GM12878 (cell line): ENCODE measurements around the gene SFXN5. TPM values are rescaled to one million over a fixed set of nuclear protein-coding genes. Genes with fewer than 3 reads are reported as not detected.

Experiments
- ATAC-seq: fragments of 200-7000 bp; cut with Tn5 transposase; 3 replicates; pipeline ENCODE4 v1.9.1; 2020; ENCODE audit warnings: mild to moderate bottlenecking, moderate library complexity
- BruUV-seq: library from RNA; stranded (reverse); fragments of 400-500 nt; replicated peaks from 2 replicates; lab custom pipeline; 2021; lab: Mats Ljungman, UMichigan
- CTCF ChIA-PET: fragments of 300-600 bp; sonication (Branson Sonifier 250); formaldehyde crosslinking; extraction: SDS; loops from one replicate; lab custom pipeline; 2021; ENCODE audit warnings: inconsistent platforms; lab: Yijun Ruan, JAX
- POLR2A ChIA-PET: fragments of 350-600 bp; formaldehyde crosslinking; extraction: SDS; loops from one replicate; lab custom pipeline; 2021; ENCODE audit warnings: inconsistent platforms; lab: Charles Lee
- RAD21 ChIA-PET: fragments of 300-600 bp; sonication (Branson Sonifier 250); formaldehyde crosslinking; loops from one replicate; lab custom pipeline; 2023; ENCODE audit warnings: antibody characterized with exemption; ENCODE audit not compliant: unreplicated experiment; lab: Charles Lee
- SMC1A ChIA-PET: fragments of 300-600 bp; sonication (Branson Sonifier 250); formaldehyde crosslinking; loops from one replicate; lab custom pipeline; 2023; ENCODE audit not compliant: unreplicated experiment, uncharacterized antibody; lab: Charles Lee
- DNase-seq: peaks from one replicate; pipeline ENCODE4 v3.0.0-alpha.2; 2011; ENCODE audit warnings: low read depth, low spot score
- FAIRE-seq: peaks from 3 replicates; lab custom pipeline; 2011; peaks lifted over from hg19 to GRCh38; lab: Jason Lieb, UNC
- H2AFZ ChIP-seq: 2 replicates; pipeline ENCODE4 v1.6.0; 2011; ENCODE audit warnings: low read depth, low read length, control low read depth; ENCODE audit not compliant: control insufficient read depth
- H3K27ac ChIP-seq: 2 replicates; pipeline ENCODE4 v1.5.1; 2011; ENCODE audit warnings: control low read depth; ENCODE audit not compliant: control insufficient read depth, insufficient read depth
- H3K27me3 ChIP-seq, 2 experiments: replicated peaks in 1 of 2; 2 replicates each; pipeline versions ENCODE4 v1.6.0 to v1.6.1; 2011; ENCODE audit warnings: low read length in 1 of 2; ENCODE audit not compliant: control insufficient read depth in 2 of 2, insufficient read depth in 2 of 2
- H3K36me3 ChIP-seq, 2 experiments: 2 replicates each; pipeline ENCODE4 v1.5.1; 2011; ENCODE audit warnings: low read length in 1 of 2; ENCODE audit not compliant: control insufficient read depth in 2 of 2, insufficient read depth in 2 of 2
- H3K4me1 ChIP-seq: 2 replicates; pipeline ENCODE4 v1.6.1; 2011; ENCODE audit warnings: mild to moderate bottlenecking, low read length, moderate library complexity, mixed read lengths; ENCODE audit not compliant: control insufficient read depth, insufficient read depth
- H3K4me2 ChIP-seq: 2 replicates; pipeline ENCODE4 v1.6.0; 2011; ENCODE audit warnings: control low read depth; ENCODE audit not compliant: control insufficient read depth, insufficient read depth
- H3K4me3 ChIP-seq: fragments of 200-600 bp; sonication (generic); 2 replicates; pipeline ENCODE4 v1.5.1; 2016
- H3K79me2 ChIP-seq: 2 replicates; pipeline ENCODE4 v1.6.0; 2011; ENCODE audit warnings: low read length; ENCODE audit not compliant: control insufficient read depth, insufficient read depth
- H3K9ac ChIP-seq: 2 replicates; pipeline ENCODE4 v1.8.0; 2011; ENCODE audit warnings: low read length, control low read depth, mixed read lengths; ENCODE audit not compliant: control insufficient read depth, insufficient read depth
- H3K9me3 ChIP-seq: replicated peaks from 3 replicates; pipeline ENCODE4 v1.5.1; 2011; ENCODE audit warnings: mild to moderate bottlenecking, low read length; ENCODE audit not compliant: control insufficient read depth, insufficient read depth
- H4K20me1 ChIP-seq: 2 replicates; pipeline ENCODE4 v1.6.0; 2011; ENCODE audit not compliant: control insufficient read depth, insufficient read depth
- BMI1 ChIP-seq: fragments of 450-650 bp; IDR thresholded peaks from 2 replicates; pipeline ENCODE4 v1.6.1; 2016; ENCODE audit warnings: mild to moderate bottlenecking, moderate library complexity, borderline replicate concordance
- CEBPB ChIP-seq, 2 experiments: fragments of 150-350 bp in 1 of 2; IDR thresholded peaks; 2 replicates each; pipeline ENCODE4 v1.6.1; 2012 to 2014; ENCODE audit warnings: low read depth in 2 of 2, low read length in 2 of 2, borderline replicate concordance in 1 of 2, inconsistent platforms in 1 of 2
- FOXM1 ChIP-seq: IDR thresholded peaks from 2 replicates; pipeline ENCODE4 v1.6.1; 2012; ENCODE audit warnings: low read depth, mild to moderate bottlenecking, inconsistent platforms, low read length, moderate library complexity
- SMAD5 ChIP-seq: IDR thresholded peaks from 2 replicates; pipeline ENCODE4 v1.6.1; 2016; ENCODE audit warnings: antibody characterized with exemption, low read depth
- SP1 ChIP-seq: IDR thresholded peaks from one replicate; pipeline ENCODE4 v1.6.1; 2011; ENCODE audit warnings: low read depth, low read length
- ZNF24 ChIP-seq: fragments of 450-650 bp; IDR thresholded peaks from 2 replicates; pipeline ENCODE4 v1.6.1; 2017; ENCODE audit warnings: antibody characterized with exemption, mild to moderate bottlenecking
- WGBS: methylation state at CpG from one replicate; pipeline ENCODE4 v1.1.6; 2016; ENCODE audit warnings: low lambda C conversion rate; ENCODE audit not compliant: insufficient replicate concordance, insufficient coverage; ENCODE audit errors: missing lambda C conversion rate; 5-methylcytosine and 5-hydroxymethylcytosine counted together
- in situ Hi-C: fragments of 300-500 bp; cut with MboI; formaldehyde crosslinking; loops from 9 replicates; pipeline ENCODE4 v1.14.3; 2018; ENCODE audit warnings: mixed read lengths
- intact Hi-C: fragments of 100-400 bp; cut with micrococcal nuclease; formaldehyde crosslinking; loops from one replicate; pipeline ENCODE4 v1.14.2; 2022; ENCODE audit not compliant: unreplicated experiment
- polyA plus RNA-seq, 11 experiments: library from polyadenylated mRNA; depleted of rRNA in 4 of 11; unstranded in 6 of 11; stranded (reverse) in 5 of 11; fragments of >200 nt; fragmentation: Nextera tagmentation in 4 of 11; fragmentation: Illumina TruSeq in 1 of 11; extraction: Ambion mirVana in 4 of 11; extraction: Trizol in 1 of 11; gene quantifications; 1 replicate in 1 of 11; 2 replicates in 10 of 11; pipeline versions ENCODE4 v1.2.1 to v1.2.3, GENCODE V29; 2011 to 2016; ENCODE audit warnings: inconsistent platforms in 2 of 11, missing spikeins in 2 of 11, low read depth in 1 of 11
- total RNA-seq, 4 experiments: library from RNA; depleted of rRNA in 3 of 4; stranded (reverse); fragments of >200 nt in 3 of 4; fragmentation: Illumina TruSeq in 1 of 4; extraction: Trizol in 1 of 4; gene quantifications; 2 replicates each; pipeline versions ENCODE4 v1.2.1 to v1.2.3, GENCODE V29; 2013 to 2021
- TF ChIP-seq, protein P1 (sequence below): fragments of 150-350 bp; IDR thresholded peaks from 2 replicates; pipeline ENCODE4 v1.6.1; 2016; ENCODE audit warnings: low read depth, low read length
- TF ChIP-seq, protein P2 (sequence below): fragments of 450-650 bp; IDR thresholded peaks from 2 replicates; pipeline ENCODE4 v1.6.1; 2017; ENCODE audit warnings: mild to moderate bottlenecking, moderate library complexity
- TF ChIP-seq, protein P3 (sequence below): IDR thresholded peaks from 2 replicates; pipeline ENCODE4 v1.6.1; 2011; ENCODE audit warnings: low read depth, low read length, improper control_type of control experiment, borderline replicate concordance

The SFXN5 gene
- total and polyA plus RNA-seq, 10 of the 15 experiments (the other 5 are each of a cell fraction or from before 2014, with no cell fraction given): 3.3 to 15.9 (median 11.2) TPM

DNA sequence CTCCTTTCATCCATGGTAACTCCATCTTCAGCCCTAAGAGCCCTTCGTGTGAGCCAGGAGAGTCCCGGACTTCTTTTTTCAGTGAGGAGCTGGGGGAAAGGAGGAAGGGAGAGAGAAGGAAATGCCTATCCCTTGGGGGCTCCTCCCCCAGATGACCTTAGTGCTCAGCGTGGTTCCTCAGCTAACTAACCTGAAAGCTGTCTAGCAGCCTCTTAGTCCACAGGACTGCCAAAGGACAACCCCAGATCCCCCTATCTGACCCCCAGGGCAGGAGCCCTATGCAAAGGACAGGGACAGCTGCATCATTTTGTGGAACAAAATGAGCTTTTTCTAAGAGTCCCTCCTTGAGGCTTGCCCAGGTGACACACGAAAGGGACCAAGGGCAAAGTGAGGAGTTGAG, 176.4 kb downstream of the SFXN5 start:
- H3K27ac ChIP-seq: no peak overlapping the region
- ChIA-PET RAD21 (interaction anchor here (1.0 to 6.7 kb wide), 7 partner anchors 14 to 319 kb away, joined by 3 to 182 read pairs (median 33); partner anchors contain the start of genes EMX1 and SMYD5), SMC1A (interaction anchor here (1.0 to 9.0 kb wide), 8 partner anchors 14 to 81 kb away, joined by 3 to 134 read pairs (median 10); partner anchors contain the start of gene EMX1), POLR2A (interaction anchor here (0.6 to 4.5 kb wide), 2 partner anchors 21 to 26 kb away, joined by 3 to 42 read pairs; partner anchors contain the start of gene EMX1), CTCF (interaction anchor here (0.6 to 14.3 kb wide), 13 partner anchors 14 to 317 kb away, joined by 4 to 437 read pairs (median 57); partner anchors contain the start of genes EMX1 and SMYD5)
- in situ Hi-C loops (no loop called here), intact Hi-C loops (no loop called here)
- no peaks in the 10 kb centered on the region for H3K36me3 ChIP-seq
- no peaks in the 10 kb centered on the region for H3K9me3 ChIP-seq
- peak overlapping the region; percentile 24 for H2AFZ ChIP-seq
- BruUV-seq: no TSS peak
- H3K79me2 ChIP-seq: no peaks in the 10 kb centered on the region
- H3K4me1 ChIP-seq: peaks cover 29% of the 10 kb centered on the region
- WGBS: 3% methylated on average over 4 of the region's 4 CpGs
- TF ChIP-seq, protein P1, sequence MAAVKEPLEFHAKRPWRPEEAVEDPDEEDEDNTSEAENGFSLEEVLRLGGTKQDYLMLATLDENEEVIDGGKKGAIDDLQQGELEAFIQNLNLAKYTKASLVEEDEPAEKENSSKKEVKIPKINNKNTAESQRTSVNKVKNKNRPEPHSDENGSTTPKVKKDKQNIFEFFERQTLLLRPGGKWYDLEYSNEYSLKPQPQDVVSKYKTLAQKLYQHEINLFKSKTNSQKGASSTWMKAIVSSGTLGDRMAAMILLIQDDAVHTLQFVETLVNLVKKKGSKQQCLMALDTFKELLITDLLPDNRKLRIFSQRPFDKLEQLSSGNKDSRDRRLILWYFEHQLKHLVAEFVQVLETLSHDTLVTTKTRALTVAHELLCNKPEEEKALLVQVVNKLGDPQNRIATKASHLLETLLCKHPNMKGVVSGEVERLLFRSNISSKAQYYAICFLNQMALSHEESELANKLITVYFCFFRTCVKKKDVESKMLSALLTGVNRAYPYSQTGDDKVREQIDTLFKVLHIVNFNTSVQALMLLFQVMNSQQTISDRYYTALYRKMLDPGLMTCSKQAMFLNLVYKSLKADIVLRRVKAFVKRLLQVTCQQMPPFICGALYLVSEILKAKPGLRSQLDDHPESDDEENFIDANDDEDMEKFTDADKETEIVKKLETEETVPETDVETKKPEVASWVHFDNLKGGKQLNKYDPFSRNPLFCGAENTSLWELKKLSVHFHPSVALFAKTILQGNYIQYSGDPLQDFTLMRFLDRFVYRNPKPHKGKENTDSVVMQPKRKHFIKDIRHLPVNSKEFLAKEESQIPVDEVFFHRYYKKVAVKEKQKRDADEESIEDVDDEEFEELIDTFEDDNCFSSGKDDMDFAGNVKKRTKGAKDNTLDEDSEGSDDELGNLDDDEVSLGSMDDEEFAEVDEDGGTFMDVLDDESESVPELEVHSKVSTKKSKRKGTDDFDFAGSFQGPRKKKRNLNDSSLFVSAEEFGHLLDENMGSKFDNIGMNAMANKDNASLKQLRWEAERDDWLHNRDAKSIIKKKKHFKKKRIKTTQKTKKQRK: no peak
- TF ChIP-seq ZNF24: no peak
- no peak for TF ChIP-seq SP1
- no peak for TF ChIP-seq FOXM1
- no peak for TF ChIP-seq BMI1
- TF ChIP-seq, protein P2, sequence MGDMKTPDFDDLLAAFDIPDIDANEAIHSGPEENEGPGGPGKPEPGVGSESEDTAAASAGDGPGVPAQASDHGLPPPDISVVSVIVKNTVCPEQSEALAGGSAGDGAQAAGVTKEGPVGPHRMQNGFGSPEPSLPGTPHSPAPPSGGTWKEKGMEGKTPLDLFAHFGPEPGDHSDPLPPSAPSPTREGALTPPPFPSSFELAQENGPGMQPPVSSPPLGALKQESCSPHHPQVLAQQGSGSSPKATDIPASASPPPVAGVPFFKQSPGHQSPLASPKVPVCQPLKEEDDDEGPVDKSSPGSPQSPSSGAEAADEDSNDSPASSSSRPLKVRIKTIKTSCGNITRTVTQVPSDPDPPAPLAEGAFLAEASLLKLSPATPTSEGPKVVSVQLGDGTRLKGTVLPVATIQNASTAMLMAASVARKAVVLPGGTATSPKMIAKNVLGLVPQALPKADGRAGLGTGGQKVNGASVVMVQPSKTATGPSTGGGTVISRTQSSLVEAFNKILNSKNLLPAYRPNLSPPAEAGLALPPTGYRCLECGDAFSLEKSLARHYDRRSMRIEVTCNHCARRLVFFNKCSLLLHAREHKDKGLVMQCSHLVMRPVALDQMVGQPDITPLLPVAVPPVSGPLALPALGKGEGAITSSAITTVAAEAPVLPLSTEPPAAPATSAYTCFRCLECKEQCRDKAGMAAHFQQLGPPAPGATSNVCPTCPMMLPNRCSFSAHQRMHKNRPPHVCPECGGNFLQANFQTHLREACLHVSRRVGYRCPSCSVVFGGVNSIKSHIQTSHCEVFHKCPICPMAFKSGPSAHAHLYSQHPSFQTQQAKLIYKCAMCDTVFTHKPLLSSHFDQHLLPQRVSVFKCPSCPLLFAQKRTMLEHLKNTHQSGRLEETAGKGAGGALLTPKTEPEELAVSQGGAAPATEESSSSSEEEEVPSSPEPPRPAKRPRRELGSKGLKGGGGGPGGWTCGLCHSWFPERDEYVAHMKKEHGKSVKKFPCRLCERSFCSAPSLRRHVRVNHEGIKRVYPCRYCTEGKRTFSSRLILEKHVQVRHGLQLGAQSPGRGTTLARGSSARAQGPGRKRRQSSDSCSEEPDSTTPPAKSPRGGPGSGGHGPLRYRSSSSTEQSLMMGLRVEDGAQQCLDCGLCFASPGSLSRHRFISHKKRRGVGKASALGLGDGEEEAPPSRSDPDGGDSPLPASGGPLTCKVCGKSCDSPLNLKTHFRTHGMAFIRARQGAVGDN: no peak
- no peak for TF ChIP-seq CEBPB (IDR thresholded peaks at IDR 0.05; ENCODE audit: borderline replicate concordance in 1 of 2, low read depth in 2 of 2, low read length in 2 of 2)
- TF ChIP-seq SMAD5: no peak
- TF ChIP-seq, protein P3, sequence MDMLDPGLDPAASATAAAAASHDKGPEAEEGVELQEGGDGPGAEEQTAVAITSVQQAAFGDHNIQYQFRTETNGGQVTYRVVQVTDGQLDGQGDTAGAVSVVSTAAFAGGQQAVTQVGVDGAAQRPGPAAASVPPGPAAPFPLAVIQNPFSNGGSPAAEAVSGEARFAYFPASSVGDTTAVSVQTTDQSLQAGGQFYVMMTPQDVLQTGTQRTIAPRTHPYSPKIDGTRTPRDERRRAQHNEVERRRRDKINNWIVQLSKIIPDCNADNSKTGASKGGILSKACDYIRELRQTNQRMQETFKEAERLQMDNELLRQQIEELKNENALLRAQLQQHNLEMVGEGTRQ: no peak
- FAIRE-seq: no peak
- no peak overlapping the region for H3K4me2 ChIP-seq
- no peaks in the 10 kb centered on the region for H3K27me3 ChIP-seq
- H4K20me1 ChIP-seq: no peaks in the 10 kb centered on the region
- ATAC-seq: no peak
- H3K4me3 ChIP-seq: no peak overlapping the region
- H3K9ac ChIP-seq: no peak overlapping the region
- DNase-seq: no peak
